ENCODE results near the gene P2RY6. TPM values are rescaled to one million over a fixed set of nuclear protein-coding genes. Genes with fewer than 3 reads are reported as not detected.

The P2RY6 gene
- total RNA-seq, 2 experiments from 2014 or later, result not detected

GRCh38 chr11:73235236-73235786, 36.8 kb upstream of the P2RY6 start:
- no peaks in the 10 kb centered on the region for H3K4me1 ChIP-seq (ENCODE audit: insufficient read depth, low read length)
- no peaks in the 10 kb centered on the region for H3K27me3 ChIP-seq (ENCODE audit: control insufficient read depth in 1 of 2, insufficient read depth in 2 of 2, low read length in 2 of 2)
- intact Hi-C loops (cut with DNase I, micrococcal nuclease), result no loop called here
- no peak overlapping the region for H3K27ac Mint-ChIP-seq
- H3K27ac ChIP-seq (ENCODE audit: low read depth in 1 of 2, low read length in 2 of 2), result no peak overlapping the region
- no peaks in the 10 kb centered on the region for H3K36me3 Mint-ChIP-seq (ENCODE audit: low read depth)
- no peaks in the 10 kb centered on the region for H3K9me3 Mint-ChIP-seq
- no peak for DNase-seq
- ATAC-seq (ENCODE audit: poor library complexity), result no peak
- ChIA-PET POLR2A (no interaction called here), CTCF (interaction anchor here (0.6 kb wide), 1 partner anchor 1860 kb away, joined by 3 read pairs; no protein-coding TSS in a partner anchor)
- H3K4me3 Mint-ChIP-seq, result no peak overlapping the region
- no peaks in the 10 kb centered on the region for H3K36me3 ChIP-seq (ENCODE audit: insufficient read depth, low read length)
- TF ChIP-seq CTCF (IDR thresholded peaks at IDR 0.05), result no peak
- no peaks in the 10 kb centered on the region for H3K27me3 Mint-ChIP-seq
- H3K4me1 Mint-ChIP-seq (ENCODE audit: low read depth), result no peaks in the 10 kb centered on the region
- H3K9me3 ChIP-seq (ENCODE audit: control insufficient read depth in 1 of 2, insufficient read depth in 1 of 2, low read length in 2 of 2), result no peaks in the 10 kb centered on the region
- H3K4me3 ChIP-seq (ENCODE audit: low read length), result no peak overlapping the region

DNA sequence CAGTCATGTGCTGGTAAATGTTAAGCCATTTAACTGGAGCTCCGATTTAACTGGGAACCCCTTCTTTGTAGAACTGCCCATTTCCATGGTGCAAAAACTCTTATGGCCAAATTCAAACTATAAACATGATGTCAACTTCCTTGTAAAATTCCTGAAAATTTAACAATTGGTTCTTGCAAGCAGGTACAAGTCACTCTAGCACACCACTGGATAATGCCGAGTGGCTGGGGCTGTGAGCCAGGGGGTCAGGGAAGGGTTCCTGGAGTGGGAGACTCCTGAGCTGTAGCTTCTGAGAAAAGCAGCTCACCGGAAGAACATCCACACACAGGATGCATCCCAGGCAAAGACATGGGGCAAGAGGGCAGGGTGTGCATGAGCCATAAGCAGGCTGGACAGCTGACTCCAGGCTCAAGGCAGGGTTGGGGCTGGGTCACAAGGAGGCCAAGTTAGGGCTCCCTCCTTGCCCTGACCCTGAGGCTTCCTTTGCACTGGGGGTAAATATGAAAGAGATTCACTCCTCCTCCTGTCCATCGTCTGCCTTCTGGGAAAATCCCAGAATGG, 35.9 kb upstream of the P2RY6 start:
- Histone ChIP-seq H3K36me3 (ENCODE audit: insufficient read depth, low read length) (no peaks in the 10 kb centered on the region), H3K27me3 (ENCODE audit: control insufficient read depth in 1 of 2, insufficient read depth in 2 of 2, low read length in 2 of 2) (no peaks in the 10 kb centered on the region), H3K4me3 (ENCODE audit: low read length) (no peak overlapping the region), H3K27ac (ENCODE audit: low read depth in 1 of 2, low read length in 2 of 2) (no peak overlapping the region), H3K9me3 (ENCODE audit: control insufficient read depth in 1 of 2, insufficient read depth in 1 of 2, low read length in 2 of 2) (no peaks in the 10 kb centered on the region), H3K4me1 (ENCODE audit: insufficient read depth, low read length) (no peaks in the 10 kb centered on the region)
- no peak for ATAC-seq (ENCODE audit: poor library complexity)
- H3K27me3 Mint-ChIP-seq, result no peaks in the 10 kb centered on the region
- DNase-seq, result no peak
- H3K4me3 Mint-ChIP-seq, result no peak overlapping the region
- intact Hi-C loops (cut with DNase I, micrococcal nuclease), result no loop called here
- no peaks in the 10 kb centered on the region for H3K9me3 Mint-ChIP-seq
- CTCF ChIA-PET, result no interaction called here
- H3K4me1 Mint-ChIP-seq (ENCODE audit: low read depth), result no peaks in the 10 kb centered on the region
- no peak for TF ChIP-seq CTCF (IDR thresholded peaks at IDR 0.05)
- POLR2A ChIA-PET, result no interaction called here
- no peaks in the 10 kb centered on the region for H3K36me3 Mint-ChIP-seq (ENCODE audit: low read depth)
- H3K27ac Mint-ChIP-seq, result no peak overlapping the region

GRCh38 chr11:73236854-73237253, 35.3 kb upstream of the P2RY6 start:
- ChIA-PET POLR2A (no interaction called here), CTCF (no interaction called here)
- Histone ChIP-seq H3K4me1 (ENCODE audit: insufficient read depth, low read length) (no peaks in the 10 kb centered on the region), H3K27me3 (ENCODE audit: control insufficient read depth in 1 of 2, insufficient read depth in 2 of 2, low read length in 2 of 2) (no peaks in the 10 kb centered on the region), H3K27ac (ENCODE audit: low read depth in 1 of 2, low read length in 2 of 2) (no peak overlapping the region), H3K9me3 (ENCODE audit: control insufficient read depth in 1 of 2, insufficient read depth in 1 of 2, low read length in 2 of 2) (no peaks in the 10 kb centered on the region), H3K4me3 (ENCODE audit: low read length) (no peak overlapping the region), H3K36me3 (ENCODE audit: insufficient read depth, low read length) (no peaks in the 10 kb centered on the region)
- no peak overlapping the region for H3K4me3 Mint-ChIP-seq
- H3K4me1 Mint-ChIP-seq (ENCODE audit: low read depth), result no peaks in the 10 kb centered on the region
- intact Hi-C loops (cut with DNase I, micrococcal nuclease), result no loop called here
- no peaks in the 10 kb centered on the region for H3K9me3 Mint-ChIP-seq
- TF ChIP-seq CTCF (IDR thresholded peaks at IDR 0.05), result no peak
- H3K27ac Mint-ChIP-seq, result no peak overlapping the region
- H3K27me3 Mint-ChIP-seq, result no peaks in the 10 kb centered on the region
- DNase-seq (peak in 4 of 14 experiments; percentile 13 to 63 (median 40)), ATAC-seq (ENCODE audit: poor library complexity) (no peak)
- H3K36me3 Mint-ChIP-seq (ENCODE audit: low read depth), result no peaks in the 10 kb centered on the region
